ENCODE measurements around the gene ARHGAP36.

ARHGAP36 gene

GRCh38 chrX:131041667-131042066, 16.5 kb upstream of the ARHGAP36 start:
- TF ChIP-seq CTCF (conservative IDR thresholded peaks at IDR 0.05; ENCODE audit: low read length), result no peak
- no peak for DNase-seq (ENCODE audit: low read depth)
- no peak overlapping the region for H3K4me3 ChIP-seq (ENCODE audit: low read length)

GRCh38 chrX:131045726-131046125, 12.4 kb upstream of the ARHGAP36 start:
- no peak for TF ChIP-seq CTCF (conservative IDR thresholded peaks at IDR 0.05; ENCODE audit: low read length)
- H3K4me3 ChIP-seq (ENCODE audit: low read length), result no peak overlapping the region
- no peak for DNase-seq (ENCODE audit: low read depth)

- H3K4me3 ChIP-seq (ENCODE audit: low read length), result no peak overlapping the region
- no peak for DNase-seq (ENCODE audit: low read depth)
- no peak for TF ChIP-seq CTCF (conservative IDR thresholded peaks at IDR 0.05; ENCODE audit: low read length)
Measured at GRCh38 chrX:131046596-131046995, 11.6 kb upstream of the ARHGAP36 start.

- no peak for DNase-seq (ENCODE audit: low read depth)
- no peak overlapping the region for H3K4me3 ChIP-seq (ENCODE audit: low read length)
- no peak for TF ChIP-seq CTCF (conservative IDR thresholded peaks at IDR 0.05; ENCODE audit: low read length)
Measured at GRCh38 chrX:131047180-131047579, 11.0 kb upstream of the ARHGAP36 start.

GRCh38 chrX:131053076-131053475, 5.1 kb upstream of the ARHGAP36 start:
- no peak for DNase-seq (ENCODE audit: low read depth)
- H3K4me3 ChIP-seq (ENCODE audit: low read length), result no peak overlapping the region
- no peak for TF ChIP-seq CTCF (conservative IDR thresholded peaks at IDR 0.05; ENCODE audit: low read length)

GRCh38 chrX:131054906-131055305, 3.2 kb upstream of the ARHGAP36 start:
- H3K4me3 ChIP-seq (ENCODE audit: low read length), result no peak overlapping the region
- DNase-seq (ENCODE audit: low read depth), result no peak
- TF ChIP-seq CTCF (conservative IDR thresholded peaks at IDR 0.05; ENCODE audit: low read length), result no peak

GRCh38 chrX:131057706-131058105, 440 bp upstream of the ARHGAP36 start:
- no peak overlapping the region for H3K4me3 ChIP-seq (ENCODE audit: low read length)
- TF ChIP-seq CTCF (conservative IDR thresholded peaks at IDR 0.05; ENCODE audit: low read length), result no peak
- DNase-seq (ENCODE audit: low read depth), result no peak
